Esophagus muscularis mucosa (tissue), 4 donors: ENCODE measurements around the gene CELF5. TPM values are rescaled to one million over a fixed set of nuclear protein-coding genes. Genes with fewer than 3 reads are reported as not detected.
"Not testable (repeated sequence)": the region's sequence is repeated elsewhere in the genome, so short reads cannot be mapped to it uniquely, and the experiment has no call there.

Experiments used
- DNase-seq: peaks from one replicate; pipeline ENCODE4 v3.0.0-alpha.2; 2017; ENCODE audit errors: extremely low spot score
- H3K27ac ChIP-seq, 4 donors: fragments of 200-600 bp; sonication (generic); replicated peaks in 1 of 4; 1 replicate in 3 of 4; 2 replicates in 1 of 4; pipeline ENCODE4 v1.5.1; 2016 to 2019; ENCODE audit warnings: mild to moderate bottlenecking in 1 of 4
- H3K27me3 ChIP-seq, 4 donors: fragments of 200-600 bp; sonication (generic); one replicate each; pipeline versions ENCODE4 v1.5.1 to v1.6.0; 2016 to 2019
- H3K36me3 ChIP-seq, 4 donors: fragments of 200-600 bp; sonication (generic); one replicate each; pipeline ENCODE4 v1.5.1; 2016 to 2019
- H3K4me1 ChIP-seq, 4 donors: fragments of 200-600 bp; sonication (generic); one replicate each; pipeline ENCODE4 v1.5.1; 2016 to 2019
- H3K4me3 ChIP-seq, 4 donors: fragments of 200-600 bp; sonication (generic); 1 replicate in 2 of 4; 2 replicates in 2 of 4; pipeline ENCODE4 v1.5.1; 2016 to 2019; ENCODE audit warnings: mild to moderate bottlenecking in 4 of 4, moderate library complexity in 1 of 4
- H3K9me3 ChIP-seq, 4 donors: fragments of 200-600 bp; sonication (generic); 1 replicate in 3 of 4; 2 replicates in 1 of 4; pipeline ENCODE4 v1.5.1; 2016 to 2019
- EP300 ChIP-seq: sonication (generic); formaldehyde crosslinking; IDR thresholded peaks from one replicate; pipeline ENCODE4 v1.6.1; 2017; ENCODE audit warnings: antibody characterized with exemption
- POLR2A ChIP-seq: fragments of 450-650 bp; IDR thresholded peaks from one replicate; pipeline ENCODE4 v1.6.1; 2017; ENCODE audit warnings: antibody characterized with exemption, moderate library complexity, mild to moderate bottlenecking, low read depth
- POLR2AphosphoS5 ChIP-seq, 2 donors: sonication (generic); formaldehyde crosslinking; IDR thresholded peaks; one replicate each; pipeline ENCODE4 v1.6.1; 2017; ENCODE audit warnings: antibody characterized with exemption in 2 of 2
- WGBS: methylation state at CpG from one replicate; pipeline ENCODE4 v1.1.5; 2018; 5-methylcytosine and 5-hydroxymethylcytosine counted together
- intact Hi-C: fragments of 100-400 bp; cut with DNase I; formaldehyde crosslinking; loops from one replicate; pipeline ENCODE4 v1.15.1; 2023
- total RNA-seq, 4 donors: library from RNA; depleted of rRNA; stranded (reverse); fragments of >200 nt; gene quantifications; one replicate each; pipeline versions ENCODE4 v1.1.0 to v1.2.1, GENCODE V29; 2016
- TF ChIP-seq, protein P1 (sequence below), 3 experiments: fragments of 200-600 bp in 2 of 3; fragments of 450-650 bp in 1 of 3; sonication (generic) in 2 of 3; IDR thresholded peaks; one replicate each; pipeline ENCODE4 v1.5.1; 2017 to 2019; ENCODE audit warnings: antibody characterized with exemption in 3 of 3, mild to moderate bottlenecking in 2 of 3, moderate library complexity in 1 of 3

Gene CELF5
- total RNA-seq, 4 donors from 2014 or later = 0.17 TPM; not detected in 3

DNA sequence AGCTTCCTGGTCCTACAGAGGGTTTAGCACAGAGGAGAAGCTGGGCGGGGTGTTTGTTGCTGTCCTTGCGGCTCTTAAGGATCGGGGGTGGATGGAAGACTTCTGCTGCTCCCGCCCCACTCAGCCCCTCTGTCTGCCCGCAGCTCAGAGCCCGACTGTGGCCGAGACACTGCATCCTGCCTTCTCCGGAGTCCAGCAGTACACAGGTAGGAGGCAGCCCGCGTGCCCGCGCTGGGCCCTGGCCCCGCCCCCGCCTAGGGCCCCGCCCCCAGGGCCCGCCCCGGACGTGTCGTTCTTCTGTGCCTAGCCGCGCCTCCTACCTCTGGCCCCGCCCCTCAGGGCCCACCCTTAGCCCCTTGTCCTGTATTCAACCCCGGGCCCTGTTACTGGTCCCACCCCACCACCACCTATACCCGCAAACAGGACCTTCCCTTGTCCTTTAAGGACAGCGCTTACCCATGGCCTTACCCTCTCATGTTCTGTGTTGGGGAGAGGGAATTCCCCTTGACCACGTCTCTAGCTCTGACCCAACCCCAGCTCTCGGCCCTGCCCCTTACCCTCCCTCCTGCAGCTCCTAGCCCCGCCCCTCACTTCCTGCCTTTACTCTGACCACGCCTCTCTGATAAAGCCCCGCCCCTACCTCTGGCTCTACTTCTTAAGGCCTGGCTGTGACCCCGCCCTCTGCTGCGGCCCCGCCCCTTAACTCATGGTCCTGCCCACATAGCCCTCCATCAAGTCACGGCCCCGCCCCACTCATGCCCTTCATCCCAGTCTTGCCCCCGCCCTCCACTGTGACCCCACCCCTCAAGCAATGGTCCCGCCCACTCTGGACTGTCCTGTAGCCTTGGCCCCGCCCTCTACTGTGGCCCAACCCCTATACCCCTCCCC is 60.5 kb downstream of the CELF5 start:
- H3K9me3 ChIP-seq = no peaks in the 10 kb centered on the region

DNA sequence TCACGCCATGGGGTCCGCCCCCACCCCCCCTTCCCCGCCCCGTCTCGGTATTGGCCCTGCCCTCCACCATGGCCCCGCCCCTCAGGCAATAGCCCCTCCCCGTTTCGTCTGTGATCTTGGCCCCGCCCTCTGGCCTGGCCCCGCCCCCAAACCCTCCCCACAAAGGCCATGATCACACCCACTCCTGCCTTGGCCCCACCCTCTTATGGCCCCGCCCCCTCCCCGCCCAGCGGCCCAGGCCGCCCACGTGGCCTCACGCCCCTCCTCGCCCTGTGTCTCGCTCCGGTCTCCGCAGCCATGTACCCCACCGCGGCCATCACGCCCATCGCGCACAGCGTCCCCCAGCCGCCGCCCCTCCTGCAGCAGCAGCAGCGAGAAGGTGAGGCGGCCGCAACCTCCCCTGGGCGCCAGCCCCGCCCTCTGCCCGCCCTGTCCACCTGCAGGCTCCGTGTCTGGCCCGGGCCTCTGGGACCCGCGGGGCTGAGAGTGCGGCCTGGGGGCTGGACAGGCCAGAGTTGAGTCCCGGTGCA is 61.3 kb downstream of the CELF5 start:
- 0% methylated on average over 7 of the region's 40 CpGs for WGBS
- Histone ChIP-seq H3K27ac (no peak overlapping the region), H3K4me3 (peak overlapping the region in 2 of 4 donors; percentile 18 to 27)

More for the DNA sequence above, 60.5 kb downstream of the CELF5 start:
- Histone ChIP-seq H3K36me3 (no peaks in the 10 kb centered on the region), H3K4me1 (peaks cover 9 to 21% (median 20%) of the 10 kb centered on the region in 4 donors), H3K27ac (no peak overlapping the region), H3K4me3 (peak overlapping the region in 3 of 4 donors; percentile 17 to 33 (median 25)), H3K27me3 (peaks cover 4 to 84% (median 39%) of the 10 kb centered on the region in 4 donors)
- intact Hi-C loops = no loop called here
- WGBS = 5% methylated on average over 23 of the region's 38 CpGs
- TF ChIP-seq, protein P1, sequence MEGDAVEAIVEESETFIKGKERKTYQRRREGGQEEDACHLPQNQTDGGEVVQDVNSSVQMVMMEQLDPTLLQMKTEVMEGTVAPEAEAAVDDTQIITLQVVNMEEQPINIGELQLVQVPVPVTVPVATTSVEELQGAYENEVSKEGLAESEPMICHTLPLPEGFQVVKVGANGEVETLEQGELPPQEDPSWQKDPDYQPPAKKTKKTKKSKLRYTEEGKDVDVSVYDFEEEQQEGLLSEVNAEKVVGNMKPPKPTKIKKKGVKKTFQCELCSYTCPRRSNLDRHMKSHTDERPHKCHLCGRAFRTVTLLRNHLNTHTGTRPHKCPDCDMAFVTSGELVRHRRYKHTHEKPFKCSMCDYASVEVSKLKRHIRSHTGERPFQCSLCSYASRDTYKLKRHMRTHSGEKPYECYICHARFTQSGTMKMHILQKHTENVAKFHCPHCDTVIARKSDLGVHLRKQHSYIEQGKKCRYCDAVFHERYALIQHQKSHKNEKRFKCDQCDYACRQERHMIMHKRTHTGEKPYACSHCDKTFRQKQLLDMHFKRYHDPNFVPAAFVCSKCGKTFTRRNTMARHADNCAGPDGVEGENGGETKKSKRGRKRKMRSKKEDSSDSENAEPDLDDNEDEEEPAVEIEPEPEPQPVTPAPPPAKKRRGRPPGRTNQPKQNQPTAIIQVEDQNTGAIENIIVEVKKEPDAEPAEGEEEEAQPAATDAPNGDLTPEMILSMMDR (IDR thresholded peaks at IDR 0.05) = no peak
- no peak for TF ChIP-seq POLR2A
- DNase-seq = no peak

DNA sequence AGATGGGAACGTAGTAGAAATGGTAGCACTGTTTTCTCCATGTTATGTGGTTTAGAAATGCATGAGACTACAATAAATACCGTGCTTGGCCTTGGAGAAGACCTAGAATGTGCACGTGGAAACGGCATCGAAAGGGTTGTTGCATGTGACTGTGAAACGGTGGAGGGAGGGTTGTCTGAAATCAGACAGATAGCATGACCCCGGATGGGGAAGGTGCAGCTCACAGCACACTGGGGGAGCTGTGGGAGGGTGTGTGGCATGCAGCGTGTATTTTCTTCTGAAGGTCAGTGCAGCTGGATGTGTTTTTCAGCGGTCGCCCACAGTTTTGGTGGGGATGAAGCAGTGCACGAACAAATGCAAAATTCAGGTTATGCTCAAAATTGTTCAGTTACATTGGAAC is 63.4 kb downstream of the CELF5 start:
- 51% methylated on average over 11 of the region's 11 CpGs for WGBS

More for the DNA sequence above, 61.3 kb downstream of the CELF5 start:
- H3K9me3 ChIP-seq = no peaks in the 10 kb centered on the region
- TF ChIP-seq POLR2A (no peak), EP300 (no peak), POLR2AphosphoS5 (IDR thresholded peaks at IDR 0.05) (no peak)
- TF ChIP-seq, protein P1 (IDR thresholded peaks at IDR 0.05) = no peak
- no peaks in the 10 kb centered on the region for H3K36me3 ChIP-seq
- peaks cover 4 to 84% (median 40%) of the 10 kb centered on the region in 4 donors for H3K27me3 ChIP-seq
- intact Hi-C loops = no loop called here
- H3K4me1 ChIP-seq = peaks cover 9 to 24% (median 21%) of the 10 kb centered on the region in 4 donors
- no peak for DNase-seq

DNA sequence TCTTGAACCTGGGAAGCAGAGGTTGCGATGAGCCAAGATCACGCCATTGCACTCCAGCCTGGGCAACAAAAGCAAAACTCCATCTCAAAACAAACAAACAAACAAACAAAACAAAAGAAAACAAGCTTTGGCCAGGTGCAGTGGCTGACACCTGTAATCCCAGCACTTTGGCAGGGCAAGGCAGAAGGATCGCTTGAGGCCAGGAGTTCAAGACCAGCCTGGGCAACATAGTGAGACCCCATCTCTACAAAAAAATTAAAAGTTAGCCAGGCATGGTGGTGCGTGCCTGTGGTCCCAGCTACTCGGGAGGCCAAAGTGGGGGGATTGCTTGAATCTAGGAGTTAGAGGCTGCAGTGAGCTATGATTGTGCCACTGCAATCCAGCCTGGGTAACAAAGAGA is 64.0 kb downstream of the CELF5 start:
- H3K27me3 ChIP-seq = peaks cover 4 to 84% (median 36%) of the 10 kb centered on the region in 4 donors
- H3K4me1 ChIP-seq = peaks cover 9 to 24% (median 21%) of the 10 kb centered on the region in 4 donors
- H3K36me3 ChIP-seq, H3K4me3 ChIP-seq, intact Hi-C loops, DNase-seq, H3K27ac ChIP-seq, H3K9me3 ChIP-seq: not testable (repeated sequence)
- 94% methylated on average over 5 of the region's 5 CpGs for WGBS

More for the DNA sequence above, 63.4 kb downstream of the CELF5 start:
- peaks cover 4 to 84% (median 40%) of the 10 kb centered on the region in 4 donors for H3K27me3 ChIP-seq
- H3K27ac ChIP-seq = no peak overlapping the region
- H3K4me3 ChIP-seq = no peak overlapping the region
- H3K4me1 ChIP-seq = peaks cover 9 to 24% (median 21%) of the 10 kb centered on the region in 4 donors
- no peak for DNase-seq
- no peaks in the 10 kb centered on the region for H3K9me3 ChIP-seq
- TF ChIP-seq EP300 = no peak
- no peak for TF ChIP-seq POLR2AphosphoS5 (IDR thresholded peaks at IDR 0.05)
- TF ChIP-seq POLR2A = no peak
- TF ChIP-seq, protein P1 (IDR thresholded peaks at IDR 0.05) = no peak
- H3K36me3 ChIP-seq = no peaks in the 10 kb centered on the region
- intact Hi-C loops = no loop called here

DNA sequence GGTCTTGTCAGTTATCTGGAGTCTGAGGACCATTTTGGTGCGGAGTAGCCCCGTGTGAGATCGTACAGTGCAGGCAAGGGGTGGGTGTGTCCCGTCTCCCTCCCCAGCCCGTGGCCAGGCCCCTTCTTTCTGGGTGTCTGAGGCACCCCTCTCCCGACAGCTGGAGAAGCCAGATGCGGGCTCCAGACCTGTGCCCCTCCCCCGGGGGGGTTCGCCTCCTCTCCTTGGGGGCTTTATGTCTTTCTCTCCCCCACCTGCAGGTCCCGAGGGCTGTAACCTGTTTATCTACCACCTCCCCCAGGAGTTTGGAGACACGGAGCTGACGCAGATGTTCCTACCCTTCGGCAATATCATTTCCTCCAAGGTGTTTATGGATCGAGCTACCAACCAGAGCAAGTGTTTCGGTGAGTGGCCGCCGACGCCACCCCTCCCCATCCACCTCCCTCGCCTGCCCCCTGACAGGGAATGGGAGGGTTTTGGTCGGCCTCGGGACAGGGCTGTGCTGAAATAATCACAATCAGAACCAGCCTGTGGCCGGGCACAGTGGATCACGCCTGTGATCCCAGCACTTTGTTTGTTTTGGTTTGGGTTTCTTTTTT is 65.6 kb downstream of the CELF5 start:
- H3K27me3 ChIP-seq = peaks cover 4 to 84% (median 24%) of the 10 kb centered on the region in 4 donors
- no peaks in the 10 kb centered on the region for H3K9me3 ChIP-seq
- WGBS = 22% methylated on average over 14 of the region's 23 CpGs
- TF ChIP-seq POLR2A = no peak
- TF ChIP-seq, protein P1 (IDR thresholded peaks at IDR 0.05) = no peak
- no peak for TF ChIP-seq EP300
- TF ChIP-seq POLR2AphosphoS5 (IDR thresholded peaks at IDR 0.05) = no peak
- intact Hi-C loops = no loop called here
- no peak for DNase-seq
- peaks cover 3 to 13% (median 11%) of the 10 kb centered on the region in 4 donors for H3K4me1 ChIP-seq
- H3K27ac ChIP-seq = no peak overlapping the region
- no peak overlapping the region for H3K4me3 ChIP-seq
- H3K36me3 ChIP-seq = no peaks in the 10 kb centered on the region

DNA sequence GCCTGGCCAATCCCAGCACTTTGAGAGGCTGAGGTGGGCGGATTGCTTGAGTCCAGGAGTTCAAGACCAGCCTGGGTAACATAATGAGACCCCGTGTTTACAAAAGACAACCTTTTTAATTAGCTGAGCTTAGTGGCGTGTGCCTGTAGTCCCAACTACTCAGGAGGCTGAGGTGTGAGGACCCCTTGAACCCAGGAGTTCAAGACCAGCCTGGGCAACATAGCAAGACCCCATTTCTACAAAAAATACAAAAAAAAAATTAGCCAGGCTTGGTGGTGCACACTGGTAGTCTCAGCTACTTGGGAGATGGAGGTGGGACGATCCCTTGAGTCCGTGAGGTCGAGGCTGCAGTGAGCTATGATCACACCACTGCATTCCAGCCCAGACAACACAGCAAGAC is 66.4 kb downstream of the CELF5 start:
- H3K4me1 ChIP-seq, H3K27ac ChIP-seq, intact Hi-C loops, DNase-seq, H3K4me3 ChIP-seq, H3K36me3 ChIP-seq, H3K9me3 ChIP-seq: not testable (repeated sequence)
- WGBS = 91% methylated on average over 5 of the region's 6 CpGs
- H3K27me3 ChIP-seq = peaks cover 6 to 84% (median 16%) of the 10 kb centered on the region in 4 donors
